ENCODE results near the gene ASTL.

The ASTL gene

DNA sequence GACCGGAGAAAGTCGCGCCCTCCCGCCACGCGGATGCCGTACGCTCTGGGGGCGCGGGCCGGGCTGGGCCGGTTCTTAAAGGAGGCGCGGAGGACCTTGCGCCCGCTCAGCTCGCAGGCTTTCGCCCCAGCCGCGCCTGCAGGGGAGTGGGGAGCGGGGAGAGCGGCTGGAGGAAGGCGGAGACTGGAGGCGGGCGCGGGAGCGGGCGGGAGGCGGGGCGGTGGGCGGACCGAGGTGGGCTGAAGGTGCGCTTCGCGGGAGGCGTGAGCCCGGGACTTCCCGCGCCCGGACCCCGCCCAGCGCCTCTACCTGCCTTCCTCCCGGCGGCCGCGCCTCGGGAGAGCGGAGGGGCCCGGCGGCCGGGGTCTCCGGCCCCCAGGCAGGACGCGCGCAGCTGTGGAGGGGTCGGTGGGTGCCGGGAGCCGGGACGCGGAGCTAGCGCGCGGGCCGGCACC lies 21.9 kb downstream of the ASTL start, which contains the start of gene ADRA2B (continued):
- TF ChIP-seq, protein P1, sequence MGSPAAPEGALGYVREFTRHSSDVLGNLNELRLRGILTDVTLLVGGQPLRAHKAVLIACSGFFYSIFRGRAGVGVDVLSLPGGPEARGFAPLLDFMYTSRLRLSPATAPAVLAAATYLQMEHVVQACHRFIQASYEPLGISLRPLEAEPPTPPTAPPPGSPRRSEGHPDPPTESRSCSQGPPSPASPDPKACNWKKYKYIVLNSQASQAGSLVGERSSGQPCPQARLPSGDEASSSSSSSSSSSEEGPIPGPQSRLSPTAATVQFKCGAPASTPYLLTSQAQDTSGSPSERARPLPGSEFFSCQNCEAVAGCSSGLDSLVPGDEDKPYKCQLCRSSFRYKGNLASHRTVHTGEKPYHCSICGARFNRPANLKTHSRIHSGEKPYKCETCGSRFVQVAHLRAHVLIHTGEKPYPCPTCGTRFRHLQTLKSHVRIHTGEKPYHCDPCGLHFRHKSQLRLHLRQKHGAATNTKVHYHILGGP (tag by site-specific recombination; IDR thresholded peaks at IDR 0.05) = no peak
- TF ChIP-seq ZBTB8A (tag by site-specific recombination; IDR thresholded peaks at IDR 0.05) (peak; percentile 84), KLF10 (tag by site-specific recombination; IDR thresholded peaks at IDR 0.05) (0 out of 2 replicates have a peak, but pooled peaks have one; percentile 42)

DNA sequence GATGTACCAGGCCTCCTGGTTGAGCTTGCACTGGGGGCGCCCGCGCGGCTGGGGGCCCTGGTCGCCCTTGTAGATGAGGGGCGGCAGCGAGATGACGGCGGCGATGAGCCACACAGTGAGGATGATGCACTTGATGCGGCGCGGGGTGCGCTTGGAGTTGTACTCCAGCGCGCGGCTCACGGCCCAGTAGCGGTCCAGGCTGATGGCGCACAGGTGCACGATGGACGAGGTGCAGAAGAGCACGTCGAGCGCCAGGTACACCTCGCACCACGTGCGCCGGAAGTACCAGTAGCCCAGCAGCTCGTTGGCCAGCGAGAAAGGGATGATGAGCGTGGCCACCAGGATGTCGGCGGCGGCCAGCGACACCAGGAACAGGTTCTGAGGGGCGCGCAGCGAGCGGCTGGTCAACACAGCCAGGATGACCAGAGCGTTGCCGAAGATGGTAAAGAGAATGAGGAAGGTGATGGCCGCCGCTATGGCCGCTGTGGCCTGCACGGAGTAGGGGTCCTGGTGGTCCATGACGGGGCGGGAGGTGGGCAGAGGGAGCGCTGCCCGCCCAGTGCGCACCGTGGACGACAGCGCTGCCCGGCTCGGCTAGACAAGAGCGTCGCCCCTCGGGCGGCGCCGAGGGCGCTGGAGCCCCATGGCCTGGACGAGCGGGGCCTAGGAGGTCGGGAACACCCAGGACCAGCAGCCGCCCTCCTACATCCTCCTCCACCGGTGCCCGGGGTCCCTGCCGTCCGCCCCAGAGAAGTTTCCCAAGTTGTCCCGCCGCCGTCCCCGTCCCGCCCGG lies 22.5 kb downstream of the ASTL start:
- CTCF ChIA-PET = interaction anchor here (0.9 to 1.8 kb wide), 5 partner anchors 15 to 230 kb away, joined by 4 to 13 read pairs (median 5); no protein-coding TSS in a partner anchor
- H3K4me3 ChIP-seq (ENCODE audit: low read depth, low read length) = peak overlapping the region; percentile 36; the same call in 1 of the 2 replicates
- no peaks in the 10 kb centered on the region for H3K36me3 ChIP-seq (ENCODE audit: control insufficient read depth in 2 of 2, insufficient read depth in 1 of 2, low read length in 2 of 2)
- TF ChIP-seq, protein P2, sequence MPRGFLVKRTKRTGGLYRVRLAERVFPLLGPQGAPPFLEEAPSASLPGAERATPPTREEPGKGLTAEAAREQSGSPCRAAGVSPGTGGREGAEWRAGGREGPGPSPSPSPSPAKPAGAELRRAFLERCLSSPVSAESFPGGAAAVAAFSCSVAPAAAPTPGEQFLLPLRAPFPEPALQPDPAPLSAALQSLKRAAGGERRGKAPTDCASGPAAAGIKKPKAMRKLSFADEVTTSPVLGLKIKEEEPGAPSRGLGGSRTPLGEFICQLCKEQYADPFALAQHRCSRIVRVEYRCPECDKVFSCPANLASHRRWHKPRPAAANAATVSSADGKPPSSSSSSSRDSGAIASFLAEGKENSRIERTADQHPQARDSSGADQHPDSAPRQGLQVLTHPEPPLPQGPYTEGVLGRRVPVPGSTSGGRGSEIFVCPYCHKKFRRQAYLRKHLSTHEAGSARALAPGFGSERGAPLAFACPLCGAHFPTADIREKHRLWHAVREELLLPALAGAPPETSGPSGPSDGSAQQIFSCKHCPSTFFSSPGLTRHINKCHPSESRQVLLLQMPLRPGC (tag by site-specific recombination; IDR thresholded peaks at IDR 0.05) = no peak
- TF ChIP-seq ZNF174 (tag by site-specific recombination; IDR thresholded peaks at IDR 0.05) (no peak), ZXDB (tag by site-specific recombination; IDR thresholded peaks at IDR 0.05) (no peak)
- POLR2A ChIA-PET = interaction anchor here (0.6 kb wide), 1 partner anchor 541 kb away, joined by 5 read pairs; no protein-coding TSS in a partner anchor
- H3K9me3 ChIP-seq (ENCODE audit: control insufficient read depth, insufficient read depth, low read depth, low read length) = no peaks in the 10 kb centered on the region
- H3K4me1 ChIP-seq (ENCODE audit: control insufficient read depth, insufficient read depth, low read length) = no peaks in the 10 kb centered on the region
- no peak overlapping the region for H3K27ac ChIP-seq (ENCODE audit: extremely low read depth, low read depth, low read length)

DNA sequence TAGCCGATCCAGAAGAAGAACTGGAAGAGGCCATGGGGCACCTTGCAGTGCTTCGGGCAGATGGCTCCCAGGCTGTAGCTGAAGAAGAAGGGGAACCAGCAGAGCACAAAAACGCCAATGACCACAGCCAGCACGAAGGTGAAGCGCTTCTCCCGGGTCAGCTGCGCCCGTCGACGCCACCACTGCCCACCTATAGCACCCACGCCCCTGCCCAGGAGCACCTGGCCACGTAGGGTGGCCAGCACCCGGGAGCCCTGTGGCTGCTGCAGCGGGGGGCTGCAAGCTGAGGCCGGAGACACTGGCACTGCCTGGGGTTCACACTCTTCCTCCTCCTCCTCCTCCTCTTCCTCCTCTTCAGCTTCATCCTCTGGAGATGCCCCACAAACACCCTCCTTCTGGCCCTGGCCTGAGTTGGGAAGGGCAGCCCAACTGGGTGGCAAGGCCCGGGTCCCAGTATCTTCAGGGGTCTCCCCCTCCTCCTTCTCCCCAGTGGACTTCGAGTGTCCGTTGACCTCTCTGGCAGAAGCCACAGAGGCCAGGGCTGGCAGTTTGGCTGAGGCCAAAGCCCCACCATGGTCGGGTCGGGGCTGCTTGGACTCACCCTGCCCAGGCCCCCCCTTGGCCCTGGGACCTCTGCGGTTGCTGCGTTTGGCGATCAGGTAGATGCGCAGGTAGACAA lies 23.3 kb downstream of the ASTL start:
- CTCF ChIA-PET = no interaction called here
- POLR2A ChIA-PET = no interaction called here
- Histone ChIP-seq H3K4me1 (ENCODE audit: control insufficient read depth, insufficient read depth, low read length) (no peaks in the 10 kb centered on the region), H3K27ac (ENCODE audit: extremely low read depth, low read depth, low read length) (no peak overlapping the region), H3K9me3 (ENCODE audit: control insufficient read depth, insufficient read depth, low read depth, low read length) (no peaks in the 10 kb centered on the region), H3K4me3 (ENCODE audit: low read depth, low read length) (no peak overlapping the region), H3K36me3 (ENCODE audit: control insufficient read depth in 2 of 2, insufficient read depth in 1 of 2, low read length in 2 of 2) (no peaks in the 10 kb centered on the region)
- TF ChIP-seq FEZF1 (tag by site-specific recombination; IDR thresholded peaks at IDR 0.05) = no peak
- TF ChIP-seq, protein P3, sequence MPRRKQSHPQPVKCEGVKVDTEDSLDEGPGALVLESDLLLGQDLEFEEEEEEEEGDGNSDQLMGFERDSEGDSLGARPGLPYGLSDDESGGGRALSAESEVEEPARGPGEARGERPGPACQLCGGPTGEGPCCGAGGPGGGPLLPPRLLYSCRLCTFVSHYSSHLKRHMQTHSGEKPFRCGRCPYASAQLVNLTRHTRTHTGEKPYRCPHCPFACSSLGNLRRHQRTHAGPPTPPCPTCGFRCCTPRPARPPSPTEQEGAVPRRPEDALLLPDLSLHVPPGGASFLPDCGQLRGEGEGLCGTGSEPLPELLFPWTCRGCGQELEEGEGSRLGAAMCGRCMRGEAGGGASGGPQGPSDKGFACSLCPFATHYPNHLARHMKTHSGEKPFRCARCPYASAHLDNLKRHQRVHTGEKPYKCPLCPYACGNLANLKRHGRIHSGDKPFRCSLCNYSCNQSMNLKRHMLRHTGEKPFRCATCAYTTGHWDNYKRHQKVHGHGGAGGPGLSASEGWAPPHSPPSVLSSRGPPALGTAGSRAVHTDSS (tag by site-specific recombination; IDR thresholded peaks at IDR 0.05) = peak; percentile 65

DNA sequence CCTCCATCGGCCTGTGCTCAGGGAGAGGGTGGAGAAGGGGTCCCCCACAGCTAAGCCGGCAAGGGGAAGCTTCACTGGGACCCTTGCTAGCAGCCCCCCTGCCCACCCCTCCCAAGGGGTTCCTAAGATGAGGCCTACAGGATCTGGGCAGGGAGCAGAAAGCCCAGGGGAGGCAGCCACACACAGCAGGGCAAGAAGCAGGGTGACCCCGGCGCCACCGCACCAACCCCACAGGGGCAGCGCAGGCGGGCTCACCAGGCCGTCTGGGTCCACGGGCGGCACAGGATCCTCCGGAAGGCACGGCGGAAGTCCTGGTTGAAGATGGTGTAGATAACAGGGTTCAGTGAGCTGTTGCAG lies 23.8 kb downstream of the ASTL start:
- CTCF ChIA-PET = no interaction called here
- Histone ChIP-seq H3K36me3 (ENCODE audit: control insufficient read depth in 2 of 2, insufficient read depth in 1 of 2, low read length in 2 of 2) (no peaks in the 10 kb centered on the region), H3K4me3 (ENCODE audit: low read depth, low read length) (no peak overlapping the region), H3K9me3 (ENCODE audit: control insufficient read depth, insufficient read depth, low read depth, low read length) (no peaks in the 10 kb centered on the region), H3K27ac (ENCODE audit: extremely low read depth, low read depth, low read length) (no peak overlapping the region), H3K4me1 (ENCODE audit: control insufficient read depth, insufficient read depth, low read length) (no peaks in the 10 kb centered on the region)
- POLR2A ChIA-PET = no interaction called here
- no peak for TF ChIP-seq ZNF660 (tag by site-specific recombination; IDR thresholded peaks at IDR 0.05)
- no peak for TF ChIP-seq ZNF76 (tag by site-specific recombination; IDR thresholded peaks at IDR 0.05; ENCODE audit: borderline replicate concordance, low read depth)
- TF ChIP-seq, protein P4, sequence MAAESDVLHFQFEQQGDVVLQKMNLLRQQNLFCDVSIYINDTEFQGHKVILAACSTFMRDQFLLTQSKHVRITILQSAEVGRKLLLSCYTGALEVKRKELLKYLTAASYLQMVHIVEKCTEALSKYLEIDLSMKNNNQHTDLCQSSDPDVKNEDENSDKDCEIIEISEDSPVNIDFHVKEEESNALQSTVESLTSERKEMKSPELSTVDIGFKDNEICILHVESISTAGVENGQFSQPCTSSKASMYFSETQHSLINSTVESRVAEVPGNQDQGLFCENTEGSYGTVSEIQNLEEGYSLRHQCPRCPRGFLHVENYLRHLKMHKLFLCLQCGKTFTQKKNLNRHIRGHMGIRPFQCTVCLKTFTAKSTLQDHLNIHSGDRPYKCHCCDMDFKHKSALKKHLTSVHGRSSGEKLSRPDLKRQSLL (tag by site-specific recombination; IDR thresholded peaks at IDR 0.05) = no peak
- TF ChIP-seq ZNF510 (tag by site-specific recombination; IDR thresholded peaks at IDR 0.05; ENCODE audit: insufficient replicate concordance) = no peak
- no peak for TF ChIP-seq MEIS1 (CRISPR knock-in tag; IDR thresholded peaks at IDR 0.05; ENCODE audit: borderline replicate concordance)
- TF ChIP-seq ZNF274 (IDR thresholded peaks at IDR 0.05; ENCODE audit: low read length) = no peak
- TF ChIP-seq ZNF274 (tag by site-specific recombination; IDR thresholded peaks at IDR 0.05; ENCODE audit: borderline replicate concordance) = no peak
- no peak for TF ChIP-seq ZNF350 (tag by site-specific recombination; IDR thresholded peaks at IDR 0.05)
- TF ChIP-seq, protein P5, sequence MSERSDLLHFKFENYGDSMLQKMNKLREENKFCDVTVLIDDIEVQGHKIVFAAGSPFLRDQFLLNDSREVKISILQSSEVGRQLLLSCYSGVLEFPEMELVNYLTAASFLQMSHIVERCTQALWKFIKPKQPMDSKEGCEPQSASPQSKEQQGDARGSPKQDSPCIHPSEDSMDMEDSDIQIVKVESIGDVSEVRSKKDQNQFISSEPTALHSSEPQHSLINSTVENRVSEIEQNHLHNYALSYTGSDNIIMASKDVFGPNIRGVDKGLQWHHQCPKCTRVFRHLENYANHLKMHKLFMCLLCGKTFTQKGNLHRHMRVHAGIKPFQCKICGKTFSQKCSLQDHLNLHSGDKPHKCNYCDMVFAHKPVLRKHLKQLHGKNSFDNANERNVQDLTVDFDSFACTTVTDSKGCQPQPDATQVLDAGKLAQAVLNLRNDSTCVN (tag by site-specific recombination; optimal IDR thresholded peaks at IDR 0.05) = no peak
- TF ChIP-seq ZNF555 (tag by site-specific recombination; conservative IDR thresholded peaks at IDR 0.05) = no peak
- no peak for TF ChIP-seq ZNF146 (tag by site-specific recombination; IDR thresholded peaks at IDR 0.05)
- no peak for TF ChIP-seq SP2 (tag by site-specific recombination; IDR thresholded peaks at IDR 0.05)
- no peak for TF ChIP-seq ZBTB17 (tag by site-specific recombination; IDR thresholded peaks at IDR 0.05)

Data from HEK293 (cell line).